ENCODE measurements around the gene SEC24A.
A peak's percentile ranks its signal among the peaks of the same experiment; 100 is the strongest.
"Not testable (repeated sequence)": the region's sequence is repeated elsewhere in the genome, so short reads cannot be mapped to it uniquely, and the experiment has no call there.

The SEC24A gene

DNA sequence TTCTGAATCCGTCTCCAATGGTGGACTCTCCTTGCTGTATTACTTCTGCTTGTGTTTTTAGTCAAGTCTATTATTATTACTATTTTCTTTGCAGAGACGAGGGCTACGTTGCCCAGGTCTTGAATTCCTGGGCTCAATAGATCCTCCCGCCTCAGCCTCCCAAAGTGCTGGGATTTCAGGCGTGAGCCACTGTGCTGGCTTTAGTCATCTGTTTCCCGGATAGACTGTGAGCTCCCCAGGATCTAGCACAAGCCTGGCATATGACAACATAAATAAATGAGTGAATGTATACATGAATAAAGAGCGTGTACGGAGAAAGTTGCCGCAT, 109.6 kb downstream of the SEC24A start:
- peak overlapping the region; percentile 68 for H3K27ac ChIP-seq
- TF ChIP-seq ZFX (IDR thresholded peaks at IDR 0.05; ENCODE audit: borderline replicate concordance), result no peak

DNA sequence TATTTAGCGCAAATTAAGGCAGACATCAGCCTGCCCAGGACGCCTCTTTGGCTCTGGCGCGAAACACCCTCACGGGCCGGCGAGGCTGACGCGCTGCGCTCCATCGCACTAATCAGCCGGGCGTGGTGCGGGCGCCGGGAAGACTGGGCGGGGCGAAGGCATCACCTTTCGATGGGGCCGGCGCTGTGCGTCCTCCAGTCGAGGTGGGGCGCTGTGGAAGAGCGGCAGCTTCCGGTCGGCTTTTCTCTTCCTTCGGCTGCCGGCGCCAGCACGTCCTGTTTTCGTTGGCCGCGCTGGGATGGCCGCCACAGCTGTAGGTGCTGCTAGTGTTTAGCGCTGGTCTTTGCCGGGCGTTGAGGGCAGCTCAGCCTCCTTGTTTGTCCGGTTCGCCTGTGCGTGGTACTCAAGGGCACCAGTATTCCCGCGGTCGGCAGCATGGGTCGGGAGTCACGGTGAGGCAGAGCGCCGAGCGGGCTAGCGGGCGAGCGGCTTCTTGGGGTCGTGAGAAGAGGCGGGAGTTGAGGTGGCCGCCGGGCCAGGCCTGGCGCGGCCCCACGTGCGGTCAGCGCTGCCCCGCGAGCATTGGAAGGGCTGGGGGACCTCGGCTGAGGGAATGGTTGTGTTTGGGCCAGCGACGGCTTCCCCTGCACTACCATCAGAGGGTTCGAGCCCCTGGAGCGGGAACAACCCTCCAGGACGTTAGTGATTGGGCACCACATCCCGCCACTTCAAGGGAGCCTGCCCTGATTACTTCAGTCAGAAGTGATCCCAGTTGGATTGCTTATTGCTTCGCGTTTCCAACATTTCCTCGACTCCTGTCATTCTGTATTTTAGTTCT, 110.1 kb downstream of the SEC24A start, which contains the start of gene DDX46:
DDX46 (plus strand) TSS at position 276 of the 838 bp plus-strand sequence; CDS start at position 436, 160 bp downstream.
- peak within 1 kb of the TSS; percentile 68 for H3K27ac ChIP-seq

DNA sequence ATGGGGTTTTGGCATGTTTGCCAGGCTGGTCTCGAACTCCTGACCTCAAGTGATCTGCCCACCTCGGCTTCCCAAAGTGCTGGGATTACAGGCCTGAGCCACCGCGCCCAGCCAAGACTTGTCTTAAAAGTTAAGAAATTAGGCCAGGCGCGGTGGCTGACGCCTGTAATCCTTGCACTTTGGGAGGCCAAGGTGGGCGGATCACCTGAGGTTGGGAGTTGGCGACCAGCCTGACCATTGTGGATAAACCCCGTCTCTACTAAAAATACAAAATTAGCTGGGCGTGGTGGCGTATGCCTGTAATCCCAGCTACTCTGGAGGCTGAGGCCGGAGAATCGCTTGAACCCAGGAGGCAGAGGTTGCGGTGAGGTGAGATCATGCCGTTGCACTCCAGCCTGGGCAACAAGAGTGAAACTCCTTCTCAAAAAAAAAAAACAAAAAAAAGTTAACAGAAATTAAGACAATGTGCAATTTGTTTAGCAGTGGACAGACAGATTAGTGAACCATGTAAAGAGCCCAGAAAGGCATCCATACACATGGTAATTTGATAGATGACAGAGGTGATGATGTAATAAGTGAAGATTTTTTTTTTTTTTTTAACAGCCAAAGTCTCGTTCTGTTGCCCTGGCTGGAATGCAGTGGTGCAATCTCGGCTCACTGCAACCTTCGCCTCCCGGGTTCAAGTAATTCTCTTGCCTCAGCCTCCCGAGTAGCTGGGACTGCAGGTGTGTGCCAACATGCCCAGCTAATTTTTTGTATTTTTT, 119.1 kb downstream of the SEC24A start:
- not testable (repeated sequence) for H3K27ac ChIP-seq

More for the DNA sequence above, 110.1 kb downstream of the SEC24A start, which contains the start of gene DDX46:
- TF ChIP-seq, protein P1, sequence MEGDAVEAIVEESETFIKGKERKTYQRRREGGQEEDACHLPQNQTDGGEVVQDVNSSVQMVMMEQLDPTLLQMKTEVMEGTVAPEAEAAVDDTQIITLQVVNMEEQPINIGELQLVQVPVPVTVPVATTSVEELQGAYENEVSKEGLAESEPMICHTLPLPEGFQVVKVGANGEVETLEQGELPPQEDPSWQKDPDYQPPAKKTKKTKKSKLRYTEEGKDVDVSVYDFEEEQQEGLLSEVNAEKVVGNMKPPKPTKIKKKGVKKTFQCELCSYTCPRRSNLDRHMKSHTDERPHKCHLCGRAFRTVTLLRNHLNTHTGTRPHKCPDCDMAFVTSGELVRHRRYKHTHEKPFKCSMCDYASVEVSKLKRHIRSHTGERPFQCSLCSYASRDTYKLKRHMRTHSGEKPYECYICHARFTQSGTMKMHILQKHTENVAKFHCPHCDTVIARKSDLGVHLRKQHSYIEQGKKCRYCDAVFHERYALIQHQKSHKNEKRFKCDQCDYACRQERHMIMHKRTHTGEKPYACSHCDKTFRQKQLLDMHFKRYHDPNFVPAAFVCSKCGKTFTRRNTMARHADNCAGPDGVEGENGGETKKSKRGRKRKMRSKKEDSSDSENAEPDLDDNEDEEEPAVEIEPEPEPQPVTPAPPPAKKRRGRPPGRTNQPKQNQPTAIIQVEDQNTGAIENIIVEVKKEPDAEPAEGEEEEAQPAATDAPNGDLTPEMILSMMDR (IDR thresholded peaks at IDR 0.05), result peak; percentile 93
- no peak for TF ChIP-seq ZFX (IDR thresholded peaks at IDR 0.05; ENCODE audit: borderline replicate concordance)

DNA sequence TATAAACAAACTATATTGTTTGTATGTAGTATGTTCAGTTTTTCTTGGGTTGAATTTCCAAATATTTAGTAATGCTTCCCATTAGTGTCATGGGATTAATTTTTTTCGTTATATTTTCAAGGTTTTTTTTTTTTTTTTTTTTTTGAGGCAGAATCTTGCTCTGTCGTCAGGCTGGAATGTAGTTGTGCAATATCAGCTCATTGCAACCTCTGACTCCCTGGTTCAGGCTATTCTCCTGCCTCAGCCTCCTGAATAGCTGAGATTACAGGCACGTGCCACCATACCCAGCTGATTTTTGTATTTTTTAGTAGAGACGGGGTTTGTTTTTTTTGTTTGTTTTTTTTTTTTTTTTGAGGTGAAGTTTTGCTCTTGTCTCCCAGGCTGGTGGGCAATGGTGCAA, 120.6 kb downstream of the SEC24A start:
- no peak overlapping the region for H3K27ac ChIP-seq
- no peak for TF ChIP-seq ZFX (IDR thresholded peaks at IDR 0.05; ENCODE audit: borderline replicate concordance)
- TF ChIP-seq, protein P1 (IDR thresholded peaks at IDR 0.05), result no peak

DNA sequence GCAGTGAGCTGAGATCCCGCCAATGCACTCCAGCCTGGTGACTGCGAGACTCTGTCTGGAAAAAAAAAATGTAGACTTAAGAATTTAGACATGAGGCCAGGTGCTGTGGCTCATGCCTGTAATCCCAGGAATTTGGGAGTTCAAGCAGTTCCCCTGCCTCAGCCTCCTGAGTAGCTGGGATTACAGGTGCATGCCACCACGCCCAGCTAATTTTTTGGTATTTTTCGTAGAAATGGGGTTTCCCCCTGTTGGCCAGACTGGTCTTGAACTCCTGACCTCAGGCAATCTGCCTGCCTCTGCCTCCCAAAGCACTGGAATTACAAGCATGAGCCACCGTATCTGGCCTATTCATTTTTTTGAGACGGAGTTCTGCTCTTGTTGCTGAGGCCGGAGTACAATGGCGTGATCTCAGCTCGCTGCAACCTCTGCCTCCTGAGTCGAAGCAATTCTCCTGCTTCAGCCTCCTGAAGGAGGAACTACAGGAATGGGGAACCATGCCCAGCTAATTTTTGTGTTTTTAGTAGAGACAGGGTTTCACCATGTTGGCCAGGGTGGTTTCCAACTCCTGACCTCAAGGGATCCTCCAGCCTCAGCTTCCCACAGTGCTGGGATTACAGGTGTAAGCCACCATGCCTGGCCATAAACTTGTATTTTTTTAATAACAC, 124.0 kb downstream of the SEC24A start:
- no peak overlapping the region for H3K27ac ChIP-seq
- no peak for TF ChIP-seq ZFX (IDR thresholded peaks at IDR 0.05; ENCODE audit: borderline replicate concordance)
- TF ChIP-seq, protein P1 (IDR thresholded peaks at IDR 0.05), result no peak

DNA sequence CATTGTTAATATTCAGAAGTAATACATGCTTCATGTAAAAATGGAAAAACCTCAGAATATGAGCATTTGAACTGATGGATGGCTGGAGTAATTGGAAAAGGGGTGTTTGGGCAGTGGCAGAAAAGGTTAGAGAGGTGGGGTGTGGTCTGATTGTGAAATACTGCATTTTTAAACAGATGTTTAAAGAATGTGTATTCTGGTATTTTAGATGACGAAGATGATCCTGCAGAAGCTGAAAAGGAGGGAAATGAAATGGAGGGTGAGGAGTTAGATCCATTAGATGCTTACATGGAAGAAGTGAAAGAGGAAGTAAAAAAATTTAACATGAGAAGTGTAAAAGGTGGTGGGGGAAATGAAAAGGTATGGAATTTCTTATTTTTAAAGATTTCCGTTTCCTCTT, 128.8 kb downstream of the SEC24A start:
- TF ChIP-seq, protein P1 (IDR thresholded peaks at IDR 0.05), result no peak
- TF ChIP-seq ZFX (IDR thresholded peaks at IDR 0.05; ENCODE audit: borderline replicate concordance), result no peak
- no peak overlapping the region for H3K27ac ChIP-seq

Measured in 22Rv1 (cell line).